GM19463 (cell line): ENCODE results near the gene ESRRA.
A peak's percentile ranks its signal among the peaks of the same experiment; 100 is the strongest.

Experiments used
- ATAC-seq: cut with Tn5 transposase; IDR thresholded peaks from one replicate; pipeline ENCODE4 v1.9.1; 2021; ENCODE audit warnings: mild to moderate bottlenecking, moderate library complexity; ENCODE audit not compliant: unreplicated experiment

The ESRRA gene

DNA sequence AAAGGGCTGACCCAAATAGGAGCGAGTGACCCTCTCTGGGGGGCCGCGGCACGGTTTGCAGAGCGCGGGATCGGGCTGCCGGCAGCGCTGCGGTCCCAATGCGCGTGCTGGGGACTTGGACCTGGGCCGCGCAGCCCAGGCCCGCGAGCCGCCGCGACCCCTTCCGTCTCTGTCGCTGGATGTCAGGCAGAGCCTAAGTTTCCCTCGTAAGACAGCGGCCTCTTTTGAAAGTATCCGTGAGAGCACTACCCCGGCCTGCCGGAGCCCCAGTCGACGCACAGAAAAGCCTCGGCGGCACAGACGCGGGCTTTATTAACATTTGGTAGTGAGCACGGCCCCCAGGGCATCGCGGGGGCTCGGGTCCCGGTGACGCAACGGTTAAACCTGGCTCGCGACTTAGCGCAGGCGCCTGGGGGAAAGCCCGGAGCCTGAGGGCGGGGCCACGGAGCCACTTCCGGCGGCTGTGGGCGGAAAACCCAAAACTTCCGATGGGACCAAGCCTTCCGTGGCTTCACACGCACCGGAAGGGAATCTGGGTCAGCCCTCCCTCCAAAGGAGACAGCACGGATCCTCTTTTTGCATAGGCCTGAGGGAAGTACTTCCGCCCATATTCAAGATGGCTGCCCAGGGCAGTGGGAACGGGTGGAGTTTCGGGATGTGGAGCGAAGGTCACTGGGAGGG is 35.6 kb upstream of the ESRRA start:
- peak; percentile 70 for ATAC-seq

DNA sequence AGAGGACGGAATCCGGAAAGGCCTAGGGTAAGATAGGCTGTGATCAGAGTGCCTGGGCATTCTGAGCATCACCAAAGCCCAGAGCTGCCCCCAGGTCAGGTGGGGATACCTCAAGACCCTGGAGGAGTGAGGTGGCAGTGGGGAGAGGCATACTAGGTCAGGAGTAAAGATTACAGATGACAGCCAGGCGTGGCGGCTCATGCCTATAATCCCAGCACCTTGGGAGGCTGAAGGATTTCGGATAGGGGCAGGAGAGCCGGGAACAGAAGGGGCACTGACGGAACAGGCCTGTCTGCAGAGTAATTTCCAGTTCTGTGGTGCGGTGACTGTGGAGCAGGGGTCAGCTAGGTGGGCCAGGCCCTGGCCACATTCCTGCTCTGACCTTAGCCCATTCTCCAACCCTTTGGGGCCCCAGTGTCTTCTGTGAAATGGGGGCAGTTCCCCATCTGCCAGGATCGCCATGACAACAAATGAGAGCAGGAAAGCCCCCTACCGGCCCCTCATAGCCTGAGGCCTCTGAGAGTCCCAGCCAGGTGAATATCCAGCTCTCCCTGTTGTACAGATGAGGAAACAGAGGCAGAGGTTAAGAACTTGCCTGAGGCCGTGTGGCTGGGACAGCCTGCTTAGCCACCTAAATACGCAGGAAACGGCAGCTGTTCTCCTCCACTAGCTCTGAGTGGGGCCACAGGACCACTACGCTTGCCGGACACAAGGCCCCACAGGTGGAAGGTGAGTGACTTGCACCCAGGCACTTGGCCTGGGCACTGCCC is 30.1 kb upstream of the ESRRA start:
- ATAC-seq, result no peak

DNA sequence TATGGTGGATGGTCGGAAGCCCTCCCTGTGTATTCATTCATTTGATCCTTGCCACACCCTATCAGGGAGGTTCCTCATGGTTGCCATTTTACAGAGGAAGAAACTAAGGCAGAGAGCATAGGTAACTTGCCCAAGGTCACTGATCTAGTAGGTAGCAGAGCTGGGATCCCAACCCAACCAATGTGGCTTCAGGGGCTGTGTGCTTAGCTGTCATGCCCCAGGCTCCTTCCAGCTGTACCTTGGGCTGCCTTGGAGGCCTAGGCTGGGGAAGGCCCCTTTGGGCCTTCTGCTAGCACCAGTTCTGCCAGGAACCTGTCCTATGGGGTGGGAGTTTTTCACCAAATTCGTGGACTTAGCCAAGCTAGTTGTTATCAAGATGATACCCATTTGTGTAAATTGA is 29.5 kb upstream of the ESRRA start:
- no peak for ATAC-seq

DNA sequence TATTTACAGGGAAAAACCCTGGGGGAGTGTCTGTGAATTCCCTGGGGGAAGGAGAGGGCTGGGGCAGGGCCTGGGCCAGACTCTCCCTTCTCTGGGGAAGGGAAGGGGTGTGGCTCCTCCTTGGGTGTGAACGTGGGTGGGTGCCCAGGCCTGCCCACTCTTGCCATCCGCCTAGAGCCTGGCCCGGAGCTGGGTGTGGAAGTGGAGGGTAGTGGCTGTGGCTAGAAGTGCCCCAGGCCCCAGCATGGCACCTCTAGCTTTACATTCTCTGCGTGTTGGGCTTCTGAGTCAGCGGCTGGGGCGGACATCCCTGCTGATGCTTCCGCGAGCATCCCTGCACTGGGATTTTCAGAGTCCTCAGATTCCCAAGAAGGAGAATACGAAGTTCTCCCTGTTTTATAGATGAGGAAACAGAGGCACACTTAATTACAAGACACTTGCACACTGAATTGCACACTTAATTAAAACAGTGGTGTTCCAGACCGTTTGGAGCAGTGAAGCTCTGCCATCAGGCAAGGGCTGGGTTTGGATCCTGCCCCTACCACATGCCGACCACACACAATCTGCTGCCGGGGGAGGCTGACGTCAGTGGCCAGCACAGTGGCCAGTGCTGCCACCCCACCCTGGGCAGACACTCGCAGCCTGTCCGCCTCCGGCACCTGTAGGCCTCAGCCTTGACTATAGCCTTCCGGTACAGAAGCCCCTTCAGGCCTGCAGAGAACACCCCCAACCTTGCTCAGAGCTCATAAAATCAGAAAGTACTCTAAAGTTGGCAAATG is 28.5 kb upstream of the ESRRA start:
- ATAC-seq, result no peak

DNA sequence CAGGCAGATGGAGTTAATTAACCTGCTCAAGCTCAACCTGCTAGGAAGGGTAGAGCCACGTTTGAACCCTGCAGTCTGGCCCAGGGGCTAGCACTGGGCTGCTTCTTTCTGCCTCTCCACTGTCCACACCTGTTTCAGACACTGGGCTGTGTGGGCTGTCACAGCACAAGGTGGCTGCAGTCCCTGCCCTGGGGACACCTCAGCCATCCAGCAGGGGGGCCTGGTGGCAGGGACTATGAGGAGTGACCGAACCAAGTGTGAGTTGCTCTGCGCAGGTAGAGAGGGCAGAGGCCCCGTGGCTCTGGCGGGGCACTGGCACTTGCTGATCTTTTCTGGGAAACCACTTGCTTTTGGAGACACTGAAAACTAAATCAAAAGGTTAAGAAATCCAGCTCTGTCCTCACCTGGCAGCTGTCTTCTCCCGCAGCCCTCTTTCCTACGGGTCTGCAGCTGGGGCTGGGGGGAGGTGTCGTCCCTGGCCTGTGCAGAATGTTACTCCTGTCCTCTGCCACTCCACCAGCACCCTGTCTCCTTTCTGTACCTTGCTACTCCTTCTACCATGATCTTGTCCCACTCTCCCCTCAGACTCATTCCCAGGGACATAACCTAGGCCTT is 26.6 kb upstream of the ESRRA start:
- no peak for ATAC-seq

DNA sequence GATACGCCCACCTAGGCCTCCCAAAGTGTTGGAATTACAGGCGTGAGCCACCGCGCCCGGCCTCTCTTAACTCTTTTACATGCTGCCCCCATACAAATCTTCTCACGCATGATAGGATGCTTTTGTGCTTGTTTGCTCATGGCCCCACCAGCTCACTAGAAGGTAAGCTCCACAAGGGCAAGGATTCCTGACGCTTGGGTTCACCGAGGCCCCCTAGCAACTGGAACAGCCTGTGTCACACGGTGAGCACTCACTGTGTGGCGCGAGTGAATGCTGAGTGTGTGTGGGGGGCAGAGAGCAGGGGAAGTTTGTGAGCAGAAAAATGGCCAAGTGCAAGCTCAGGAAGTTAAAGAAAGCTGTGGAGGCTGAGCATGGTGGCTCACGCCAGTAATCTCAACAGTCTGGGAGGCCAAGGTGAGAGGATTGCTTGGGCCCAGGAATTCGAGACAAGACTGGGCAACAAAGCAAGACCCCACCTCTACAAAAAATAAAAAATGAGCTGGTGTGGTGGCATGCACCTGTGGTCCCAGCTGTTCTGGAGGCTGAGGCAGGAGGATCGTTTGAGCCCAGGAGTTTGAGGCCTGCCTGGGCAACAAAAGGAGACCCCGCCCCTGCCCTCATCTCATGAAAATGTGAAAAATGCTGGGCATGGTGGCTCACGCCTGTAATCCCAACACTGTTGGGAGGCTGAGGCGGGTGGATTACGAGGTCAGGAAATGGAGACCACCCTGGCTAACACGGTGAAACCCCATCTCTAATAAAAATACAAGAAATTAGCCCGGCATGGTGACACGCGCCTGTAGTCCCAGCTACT is 23.2 kb upstream of the ESRRA start:
- ATAC-seq, result no peak

DNA sequence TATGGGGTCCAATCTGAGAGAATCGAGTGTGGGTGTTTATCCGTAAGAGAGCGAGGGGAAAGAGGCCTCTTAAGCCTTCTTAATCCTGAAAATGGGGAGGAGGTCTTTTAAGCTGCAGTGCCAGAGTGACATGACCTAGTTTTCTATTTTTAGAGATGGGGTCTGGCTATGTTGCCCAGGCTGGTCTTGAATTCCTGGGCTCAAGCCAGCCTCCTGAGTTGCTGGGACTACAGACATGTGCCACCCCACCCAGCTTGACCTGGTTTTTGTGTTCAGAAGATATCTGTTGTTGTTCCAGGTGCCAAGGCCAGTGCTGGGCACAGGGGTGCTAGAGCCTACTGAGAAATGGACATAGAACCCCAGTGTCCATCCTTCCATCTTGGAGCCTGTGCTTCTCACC is 22.2 kb upstream of the ESRRA start:
- no peak for ATAC-seq

DNA sequence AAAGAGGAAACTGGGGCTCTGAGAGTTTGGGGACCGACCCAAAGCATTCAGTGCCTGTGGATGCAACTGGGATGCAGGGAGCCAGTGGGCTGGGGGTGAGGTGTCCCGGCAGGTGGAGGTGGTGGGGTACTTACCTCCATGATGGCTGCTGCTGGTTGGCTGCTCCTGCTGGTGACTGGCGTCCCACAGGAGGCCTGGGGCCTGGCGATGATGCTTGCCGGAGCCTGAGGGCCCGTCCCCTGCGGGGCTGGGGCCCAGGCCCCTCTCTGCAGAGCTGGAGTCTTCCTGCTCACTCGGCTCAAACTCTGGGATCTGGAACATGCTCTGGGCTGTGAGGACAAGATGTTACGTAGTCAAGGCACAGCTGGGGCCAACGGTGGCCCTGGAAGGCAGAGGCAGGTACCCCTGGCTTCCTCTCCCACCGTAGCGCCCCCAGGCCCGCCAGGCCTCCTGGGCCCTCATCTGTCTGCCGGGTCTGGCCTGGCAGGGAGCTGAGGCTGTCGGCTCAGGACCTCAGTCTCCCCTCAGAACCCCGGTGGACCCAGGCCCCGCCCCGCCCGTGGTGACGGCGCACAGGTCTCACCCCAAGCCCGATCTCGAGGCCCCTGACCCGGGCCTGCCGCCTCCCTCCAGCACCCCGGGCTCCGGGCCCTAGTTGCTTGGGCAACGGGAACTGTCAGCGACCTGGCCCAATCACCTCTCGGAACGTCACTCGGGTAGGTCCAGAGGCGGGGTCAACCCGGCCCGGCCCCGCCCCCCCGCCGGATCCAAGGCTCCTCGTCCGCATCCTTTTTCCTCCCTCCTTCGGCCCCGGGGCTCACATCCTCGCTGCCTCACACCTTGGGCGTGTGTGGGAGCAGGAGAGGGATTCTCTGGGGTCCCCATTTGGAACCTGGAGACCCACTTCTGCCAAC is 21.0 kb upstream of the ESRRA start, which contains the start of gene BAD:
BAD (minus strand) TSS at position 618 of the 914 bp plus-strand sequence; CDS start at position 321, 297 bp downstream.
- ATAC-seq, result peak; percentile 79

DNA sequence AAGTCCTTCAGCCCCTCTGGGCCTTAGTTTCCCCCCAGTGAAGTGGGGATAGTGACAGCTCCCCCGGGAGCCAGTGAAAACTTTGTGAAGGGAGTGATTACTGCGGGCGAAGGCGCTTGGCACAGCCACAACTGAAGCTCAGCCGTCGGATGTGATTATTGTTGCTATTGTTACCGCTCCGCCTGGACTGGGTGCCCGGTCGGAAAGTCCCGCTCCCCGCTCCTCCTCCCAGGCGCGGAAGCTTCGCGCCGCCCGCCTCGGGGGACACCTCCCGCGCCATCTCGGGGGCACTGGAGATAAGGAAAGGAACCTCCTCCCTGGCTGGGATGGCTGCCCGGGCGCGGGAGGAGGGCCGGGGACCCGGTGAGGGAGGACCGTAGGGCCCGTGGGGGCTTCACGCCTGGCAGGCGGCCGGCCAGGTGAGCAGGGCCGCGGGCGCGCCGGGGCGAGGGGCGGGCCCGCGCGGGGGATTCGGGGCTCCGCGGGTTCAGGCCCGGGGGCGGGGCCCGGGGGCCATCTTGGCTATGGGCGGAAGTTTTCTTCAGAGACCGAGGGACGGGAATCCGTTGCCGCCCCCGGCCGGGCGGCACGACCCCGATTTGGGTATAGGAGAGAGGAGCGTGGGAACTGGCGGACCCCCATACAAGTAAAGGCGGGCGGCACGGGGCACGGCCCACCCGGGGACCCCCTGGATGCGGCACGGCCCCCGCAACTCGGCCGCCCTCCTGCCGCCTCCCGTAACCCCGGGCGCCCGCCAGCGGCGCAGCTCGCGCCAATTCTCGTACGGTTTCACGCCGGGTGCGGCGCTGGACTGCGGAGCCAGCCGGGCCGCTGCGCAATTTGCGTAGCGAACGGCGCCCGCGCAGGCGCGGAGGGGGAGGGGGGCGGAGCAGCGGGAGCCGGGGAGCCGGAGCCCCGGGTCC is 20.1 kb upstream of the ESRRA start, which contains the start of gene GPR137:
GPR137 (plus strand) TSS at position 887 of the 923 bp plus-strand sequence. CDS start 677 bp downstream, outside the sequence.
- peak; percentile 53 for ATAC-seq

DNA sequence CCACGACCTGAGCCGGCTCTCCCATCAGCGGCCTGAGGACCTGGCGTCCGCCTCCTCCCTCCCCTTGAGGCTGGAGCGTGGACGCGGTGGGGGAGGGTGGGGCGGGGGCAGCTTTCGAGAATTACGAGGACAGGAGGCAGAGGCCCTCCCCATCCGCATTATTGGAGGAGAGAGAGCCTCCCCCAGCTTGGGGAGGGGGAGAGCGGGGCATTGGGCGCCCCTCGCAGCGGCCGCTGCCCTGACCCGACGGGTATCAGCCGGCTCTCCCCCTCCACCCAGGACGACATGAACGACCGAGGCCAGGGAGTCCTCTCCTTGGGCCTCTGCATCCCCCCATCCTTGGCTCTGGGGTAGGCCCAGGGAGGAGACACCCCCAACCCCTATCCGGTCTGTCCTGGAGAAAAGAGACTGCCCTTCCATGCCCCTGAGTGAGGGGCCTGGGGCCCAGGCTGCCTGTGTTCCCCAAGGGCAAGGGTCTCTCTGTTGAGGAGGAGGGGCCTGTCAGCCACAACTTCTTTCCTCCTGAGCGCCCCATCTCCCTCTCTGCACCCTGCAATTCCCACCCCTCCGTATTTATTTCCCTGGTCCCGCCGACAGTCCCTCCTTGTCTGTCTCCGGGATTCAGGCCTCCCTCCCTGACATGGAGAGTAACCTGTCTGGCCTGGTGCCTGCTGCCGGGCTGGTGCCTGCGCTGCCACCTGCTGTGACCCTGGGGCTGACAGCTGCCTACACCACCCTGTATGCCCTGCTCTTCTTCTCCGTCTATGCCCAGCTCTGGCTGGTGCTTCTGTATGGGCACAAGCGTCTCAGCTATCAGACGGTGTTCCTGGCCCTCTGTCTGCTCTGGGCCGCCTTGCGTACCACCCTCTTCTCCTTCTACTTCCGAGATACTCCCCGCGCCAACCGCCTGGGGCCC is 19.2 kb upstream of the ESRRA start:
- no peak for ATAC-seq

DNA sequence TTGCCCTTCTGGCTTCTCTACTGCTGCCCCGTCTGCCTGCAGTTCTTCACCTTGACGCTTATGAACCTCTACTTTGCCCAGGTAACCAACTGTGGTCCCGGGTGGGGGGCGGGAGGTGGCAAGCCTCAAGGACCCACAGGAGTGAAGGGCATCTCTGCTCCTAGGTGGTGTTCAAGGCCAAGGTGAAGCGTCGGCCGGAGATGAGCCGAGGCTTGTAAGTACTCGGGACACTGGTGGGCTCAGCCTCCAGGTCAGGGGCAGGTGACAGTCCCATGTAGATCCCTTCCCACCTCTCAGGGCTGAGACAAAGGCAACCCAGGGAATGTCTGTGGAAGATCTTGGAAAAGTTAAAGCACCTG is 18.5 kb upstream of the ESRRA start:
- no peak for ATAC-seq

DNA sequence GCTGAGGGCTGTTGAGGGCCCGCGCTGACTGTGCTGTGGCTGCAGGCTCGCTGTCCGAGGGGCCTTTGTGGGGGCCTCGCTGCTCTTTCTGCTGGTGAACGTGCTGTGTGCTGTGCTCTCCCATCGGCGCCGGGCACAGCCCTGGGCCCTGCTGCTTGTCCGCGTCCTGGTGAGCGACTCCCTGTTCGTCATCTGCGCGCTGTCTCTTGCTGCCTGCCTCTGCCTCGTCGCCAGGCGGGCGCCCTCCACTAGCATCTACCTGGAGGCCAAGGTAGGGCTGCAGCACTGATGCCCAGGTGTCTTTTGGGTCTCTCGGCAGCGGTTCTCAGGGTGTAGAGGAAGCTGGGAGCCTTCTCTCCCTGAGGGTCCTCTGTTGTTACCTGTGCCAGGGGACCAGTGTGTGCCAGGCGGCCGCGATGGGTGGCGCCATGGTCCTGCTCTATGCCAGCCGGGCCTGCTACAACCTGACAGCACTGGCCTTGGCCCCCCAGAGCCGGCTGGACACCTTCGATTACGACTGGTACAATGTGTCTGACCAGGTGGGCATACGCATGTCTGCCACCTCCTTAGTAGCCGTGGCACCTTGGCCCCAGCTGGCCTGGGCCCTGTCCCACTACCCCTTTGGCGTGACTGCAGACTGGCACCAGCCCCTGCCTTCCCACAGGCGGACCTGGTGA is 17.5 kb upstream of the ESRRA start:
- no peak for ATAC-seq

DNA sequence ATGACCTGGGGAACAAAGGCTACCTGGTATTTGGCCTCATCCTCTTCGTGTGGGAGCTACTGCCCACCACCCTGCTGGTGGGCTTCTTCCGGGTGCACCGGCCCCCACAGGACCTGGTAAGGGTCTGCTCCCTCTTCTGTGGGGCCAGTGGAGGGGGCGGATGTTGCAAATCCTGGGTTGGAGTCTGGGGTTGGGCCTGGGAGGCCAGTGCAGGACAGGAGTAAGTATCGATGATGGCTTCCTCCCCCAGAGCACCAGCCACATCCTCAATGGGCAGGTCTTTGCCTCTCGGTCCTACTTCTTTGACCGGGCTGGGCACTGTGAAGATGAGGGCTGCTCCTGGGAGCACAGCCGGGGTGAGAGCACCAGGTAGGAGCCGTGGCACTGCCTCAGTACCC is 17.0 kb upstream of the ESRRA start:
- no peak for ATAC-seq

DNA sequence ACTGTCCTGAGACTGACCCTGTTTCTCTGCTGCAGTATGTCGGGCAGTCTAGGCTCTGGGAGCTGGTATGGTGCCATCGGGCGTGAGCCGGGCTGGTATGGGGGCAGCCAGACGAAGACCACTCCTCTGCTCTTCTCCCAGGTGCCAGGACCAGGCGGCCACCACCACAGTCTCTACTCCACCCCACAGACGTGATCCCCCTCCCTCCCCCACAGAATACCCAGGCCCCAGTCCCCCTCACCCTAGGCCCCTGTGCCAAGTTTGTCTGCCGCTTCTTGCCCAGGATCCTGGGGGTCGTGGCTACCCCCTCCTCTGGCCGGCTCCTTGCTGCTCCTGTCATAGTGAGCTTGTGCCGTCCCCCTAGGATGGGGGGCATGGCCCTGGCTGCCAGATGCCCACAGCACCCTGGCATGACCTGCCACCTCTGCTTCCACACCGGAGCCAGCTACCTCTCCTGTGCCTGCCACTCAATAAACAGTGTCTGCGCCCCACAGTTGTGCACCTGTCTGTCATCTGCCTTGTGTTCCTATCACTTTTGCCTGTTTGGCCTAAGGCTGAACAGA is 16.2 kb upstream of the ESRRA start:
- no peak for ATAC-seq

DNA sequence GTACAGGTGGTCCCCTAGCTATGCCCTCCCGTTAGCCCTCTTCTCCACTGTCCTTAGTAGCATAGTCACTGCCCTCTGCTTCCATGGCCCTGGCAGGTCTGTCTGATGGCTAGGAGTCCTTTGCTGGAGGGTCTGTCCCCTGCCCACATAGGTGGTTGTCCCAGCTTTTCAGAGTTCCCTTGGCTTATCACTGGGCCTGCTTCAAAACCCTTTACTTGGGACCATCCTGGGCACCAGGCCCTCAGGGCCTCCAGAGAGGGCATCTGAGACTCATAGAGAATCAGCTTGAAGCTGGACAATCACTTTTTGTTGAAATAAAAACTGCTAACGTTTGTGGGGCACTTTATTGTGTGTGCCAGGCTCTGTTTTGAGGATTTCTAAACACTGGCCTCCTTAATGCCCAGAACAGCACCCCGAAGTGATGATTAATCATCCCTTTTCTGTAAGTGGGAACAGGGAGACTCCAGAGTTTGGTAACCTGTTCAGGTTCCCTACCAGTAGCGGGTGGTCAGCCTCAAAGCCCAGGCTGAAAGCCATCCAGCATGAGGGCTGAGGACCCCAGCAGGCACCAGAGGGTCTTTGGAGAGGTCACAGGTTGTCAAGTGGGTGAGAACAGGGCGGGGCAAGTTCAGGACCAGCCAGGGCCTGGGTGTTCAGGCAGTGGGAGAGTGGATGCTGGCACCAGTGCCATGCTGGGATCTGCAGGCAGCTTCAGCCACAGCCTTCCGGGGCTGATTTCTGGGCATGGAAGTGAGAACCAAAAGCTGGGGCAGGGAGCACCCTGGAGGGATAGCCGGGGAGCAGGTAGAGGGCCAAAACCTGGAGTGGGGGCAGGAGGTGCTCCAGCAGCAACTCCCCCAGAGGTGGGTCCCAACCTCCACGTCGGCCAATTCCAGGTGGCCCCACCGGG is 14.7 kb upstream of the ESRRA start:
- no peak for ATAC-seq
